Activated T-helper 17 cell treated with anti-CD3 and anti-CD28 coated beads, Interleukin-2, amount 50 U/mL, for 72 hours (primary cell): ENCODE data around the gene SERPINH1. TPM values are rescaled to one million over a fixed set of nuclear protein-coding genes. Genes with fewer than 3 reads are reported as not detected.

Experiments used
- ATAC-seq: fragments of 150-1000 bp; cut with Tn5 transposase; replicated peaks from 2 replicates; pipeline ENCODE4 v1.10.0; 2021; ENCODE audit warnings: mild to moderate bottlenecking, moderate library complexity
- H3K27ac Mint-ChIP-seq: one replicate; pipeline ENCODE4 v1.8.0; 2022; ENCODE audit warnings: mixed read lengths
- H3K27me3 Mint-ChIP-seq: one replicate; pipeline ENCODE4 v1.8.0; 2022; ENCODE audit warnings: mixed read lengths
- H3K36me3 Mint-ChIP-seq: one replicate; pipeline ENCODE4 v1.8.0; 2022; ENCODE audit warnings: low read depth, mild to moderate bottlenecking, mixed read lengths
- H3K4me1 Mint-ChIP-seq: one replicate; pipeline ENCODE4 v1.8.0; 2022; ENCODE audit warnings: mixed read lengths
- H3K4me3 Mint-ChIP-seq: one replicate; pipeline ENCODE4 v1.8.0; 2022; ENCODE audit warnings: mild to moderate bottlenecking, mixed read lengths
- H3K9me3 Mint-ChIP-seq: one replicate; pipeline ENCODE4 v1.8.0; 2022; ENCODE audit warnings: mixed read lengths
- total RNA-seq, 2 donors: library from RNA; stranded (reverse); gene quantifications; one replicate each; pipeline ENCODE4 v1.2.3, GENCODE V29; 2022

SERPINH1 gene
- total RNA-seq, 2 donors from 2014 or later = 8.8 to 10.2 TPM

DNA sequence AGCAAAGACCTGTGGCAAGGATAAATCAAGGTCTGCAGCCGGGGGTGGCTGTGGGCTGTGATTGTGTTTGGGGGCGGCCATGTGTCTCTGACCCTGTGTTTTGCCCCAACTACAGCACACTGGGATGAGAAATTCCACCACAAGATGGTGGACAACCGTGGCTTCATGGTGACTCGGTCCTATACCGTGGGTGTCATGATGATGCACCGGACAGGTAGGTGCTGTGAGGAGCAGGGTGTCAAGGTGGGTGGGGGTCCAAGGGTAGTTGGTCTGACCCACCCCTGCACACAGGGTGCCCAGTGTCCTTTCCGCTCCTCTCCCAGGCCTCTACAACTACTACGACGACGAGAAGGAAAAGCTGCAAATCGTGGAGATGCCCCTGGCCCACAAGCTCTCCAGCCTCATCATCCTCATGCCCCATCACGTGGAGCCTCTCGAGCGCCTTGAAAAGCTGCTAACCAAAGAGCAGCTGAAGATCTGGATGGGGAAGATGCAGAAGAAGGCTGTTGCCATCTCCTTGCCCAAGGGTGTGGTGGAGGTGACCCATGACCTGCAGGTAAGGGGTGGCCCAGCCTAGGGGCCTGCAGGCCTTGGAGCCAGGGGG is 6.7 kb downstream of the SERPINH1 start:
- Mint-ChIP-seq H3K4me3 (no peak overlapping the region), H3K9me3 (no peaks in the 10 kb centered on the region), H3K36me3 (peaks cover 48% of the 10 kb centered on the region), H3K27me3 (no peaks in the 10 kb centered on the region), H3K4me1 (no peaks in the 10 kb centered on the region), H3K27ac (no peak overlapping the region)
- no peak for ATAC-seq

DNA sequence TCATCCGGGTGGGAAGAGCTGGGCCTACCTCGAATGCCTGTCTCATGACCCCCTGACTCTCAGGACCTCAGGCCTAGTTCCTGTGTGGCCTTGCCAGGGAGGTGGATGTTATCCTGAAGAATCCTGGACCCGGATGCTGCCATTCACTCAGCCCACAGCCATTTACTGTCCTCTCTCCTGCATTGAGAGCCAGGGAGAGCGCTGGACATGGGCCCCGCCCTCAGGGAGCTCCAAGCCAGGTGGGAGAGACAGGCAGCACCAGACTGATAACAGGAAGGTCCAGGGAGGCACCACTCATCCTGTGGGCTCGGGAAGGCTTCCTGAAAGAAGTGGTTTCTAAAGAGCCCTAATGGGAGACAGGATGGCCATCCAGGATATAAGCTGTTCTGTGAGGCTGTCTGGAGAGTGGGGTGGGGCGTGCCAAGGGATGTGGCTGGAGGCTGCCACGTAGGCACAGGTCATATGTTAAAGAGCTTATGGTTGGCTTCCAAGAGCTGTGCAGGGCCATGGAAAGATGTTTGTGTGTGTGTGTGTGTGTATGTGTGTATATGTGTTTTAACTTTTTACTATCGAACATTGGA is 8.6 kb downstream of the SERPINH1 start:
- Mint-ChIP-seq H3K27me3 (no peaks in the 10 kb centered on the region), H3K27ac (no peak overlapping the region), H3K4me1 (no peaks in the 10 kb centered on the region), H3K36me3 (peaks cover 48% of the 10 kb centered on the region), H3K4me3 (no peak overlapping the region), H3K9me3 (no peaks in the 10 kb centered on the region)
- ATAC-seq = no peak

DNA sequence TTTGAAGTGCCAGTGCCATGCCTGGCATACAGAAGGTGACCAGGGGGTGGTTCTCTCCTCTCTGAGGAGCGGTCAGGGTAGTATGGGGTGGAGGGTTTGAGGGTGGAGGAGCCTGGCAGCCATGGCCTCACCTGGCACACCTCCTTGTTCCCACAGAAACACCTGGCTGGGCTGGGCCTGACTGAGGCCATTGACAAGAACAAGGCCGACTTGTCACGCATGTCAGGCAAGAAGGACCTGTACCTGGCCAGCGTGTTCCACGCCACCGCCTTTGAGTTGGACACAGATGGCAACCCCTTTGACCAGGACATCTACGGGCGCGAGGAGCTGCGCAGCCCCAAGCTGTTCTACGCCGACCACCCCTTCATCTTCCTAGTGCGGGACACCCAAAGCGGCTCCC is 9.6 kb downstream of the SERPINH1 start:
- no peak overlapping the region for H3K27ac Mint-ChIP-seq
- H3K4me1 Mint-ChIP-seq = no peaks in the 10 kb centered on the region

DNA sequence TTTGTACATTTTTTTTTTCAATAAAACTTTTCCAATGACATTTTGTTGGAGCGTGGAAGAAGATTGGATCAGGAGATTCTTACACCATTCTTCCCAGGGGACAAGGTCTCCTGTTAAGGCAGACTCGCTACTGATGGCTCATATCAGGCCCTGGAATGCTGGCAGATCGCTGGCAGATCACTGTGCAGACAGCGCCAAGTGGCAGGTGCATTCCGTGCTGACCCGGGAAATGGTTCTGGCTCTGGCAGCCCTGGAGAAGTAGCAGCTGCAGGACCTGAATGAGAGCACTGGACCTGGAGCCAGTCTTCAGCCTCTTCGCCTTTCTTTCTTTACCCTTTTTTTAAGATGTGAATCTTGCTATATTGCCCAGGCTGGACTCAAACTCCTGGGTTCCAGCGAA is 10.7 kb downstream of the SERPINH1 start:
- Mint-ChIP-seq H3K9me3 (no peaks in the 10 kb centered on the region), H3K36me3 (peaks cover 46% of the 10 kb centered on the region), H3K27me3 (no peaks in the 10 kb centered on the region), H3K4me3 (no peak overlapping the region), H3K4me1 (no peaks in the 10 kb centered on the region), H3K27ac (no peak overlapping the region)
- no peak for ATAC-seq

More for the DNA sequence above, 9.6 kb downstream of the SERPINH1 start:
- Mint-ChIP-seq H3K27me3 (no peaks in the 10 kb centered on the region), H3K36me3 (peaks cover 48% of the 10 kb centered on the region), H3K4me3 (no peak overlapping the region), H3K9me3 (no peaks in the 10 kb centered on the region)
- ATAC-seq = no peak

- Mint-ChIP-seq H3K4me1 (no peaks in the 10 kb centered on the region), H3K9me3 (no peaks in the 10 kb centered on the region), H3K36me3 (peaks cover 27% of the 10 kb centered on the region), H3K27me3 (no peaks in the 10 kb centered on the region), H3K27ac (no peak overlapping the region), H3K4me3 (no peak overlapping the region)
- ATAC-seq = no peak
Measured at GRCh38 chr11:75574698-75575602, 12.9 kb downstream of the SERPINH1 start.

GRCh38 chr11:75576017-75576416 is 14.0 kb downstream of the SERPINH1 start:
- Mint-ChIP-seq H3K9me3 (no peaks in the 10 kb centered on the region), H3K4me1 (no peaks in the 10 kb centered on the region), H3K27me3 (no peaks in the 10 kb centered on the region), H3K27ac (no peak overlapping the region), H3K36me3 (peaks cover 18% of the 10 kb centered on the region), H3K4me3 (no peak overlapping the region)
- no peak for ATAC-seq

GRCh38 chr11:75576499-75576918 is 14.5 kb downstream of the SERPINH1 start:
- H3K36me3 Mint-ChIP-seq = peaks cover 14% of the 10 kb centered on the region
- H3K9me3 Mint-ChIP-seq = no peaks in the 10 kb centered on the region
- no peak for ATAC-seq
- H3K27ac Mint-ChIP-seq = no peak overlapping the region
- H3K4me3 Mint-ChIP-seq = no peak overlapping the region
- H3K27me3 Mint-ChIP-seq = no peaks in the 10 kb centered on the region
- no peaks in the 10 kb centered on the region for H3K4me1 Mint-ChIP-seq

DNA sequence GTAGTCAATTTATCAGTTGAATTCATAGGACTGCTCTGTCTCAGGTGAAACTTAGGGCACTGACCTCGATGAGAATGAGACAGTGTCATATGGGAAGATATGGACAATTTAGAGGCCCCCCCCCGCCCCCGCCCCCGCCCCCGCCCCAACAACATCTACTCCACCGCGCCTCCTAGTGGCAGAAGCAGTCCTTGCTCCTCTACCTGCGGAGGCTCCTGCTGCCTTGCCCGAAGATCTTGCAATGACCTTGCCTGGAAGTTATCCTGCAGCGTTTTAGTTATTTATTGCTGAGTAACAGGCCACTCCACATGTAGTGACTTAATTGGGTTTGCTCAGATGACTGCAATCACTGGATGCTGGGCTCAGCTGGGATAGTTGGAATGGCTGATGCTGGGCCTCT is 15.2 kb downstream of the SERPINH1 start:
- Mint-ChIP-seq H3K27me3 (no peaks in the 10 kb centered on the region), H3K4me3 (no peak overlapping the region), H3K36me3 (peaks cover 7% of the 10 kb centered on the region), H3K4me1 (no peaks in the 10 kb centered on the region), H3K9me3 (no peaks in the 10 kb centered on the region), H3K27ac (no peak overlapping the region)
- no peak for ATAC-seq

GRCh38 chr11:75578977-75579376 is 16.9 kb downstream of the SERPINH1 start:
- H3K9me3 Mint-ChIP-seq = no peaks in the 10 kb centered on the region
- H3K4me1 Mint-ChIP-seq = peaks cover 6% of the 10 kb centered on the region
- ATAC-seq = no peak
- no peaks in the 10 kb centered on the region for H3K27me3 Mint-ChIP-seq
- H3K27ac Mint-ChIP-seq = no peak overlapping the region
- no peaks in the 10 kb centered on the region for H3K36me3 Mint-ChIP-seq
- no peak overlapping the region for H3K4me3 Mint-ChIP-seq

DNA sequence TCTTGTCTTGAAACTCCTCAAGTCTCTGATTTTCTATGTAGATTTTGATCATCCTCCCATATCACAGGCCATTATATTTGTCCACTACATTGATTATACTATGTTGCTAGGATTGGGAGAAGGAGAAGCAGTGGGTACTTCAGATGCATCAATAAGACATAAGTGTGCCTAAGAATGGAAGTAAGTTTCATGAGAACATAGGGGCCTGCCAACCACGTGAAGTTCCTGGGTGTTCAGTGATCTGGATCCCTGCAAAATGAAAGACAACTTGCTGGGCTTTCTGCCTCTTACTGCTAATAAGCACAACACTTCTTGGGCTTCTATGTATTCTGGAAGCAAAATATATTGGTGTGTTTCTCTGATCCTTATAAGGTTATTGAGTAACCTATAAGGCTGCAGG is 17.8 kb downstream of the SERPINH1 start:
- no peak for ATAC-seq

DNA sequence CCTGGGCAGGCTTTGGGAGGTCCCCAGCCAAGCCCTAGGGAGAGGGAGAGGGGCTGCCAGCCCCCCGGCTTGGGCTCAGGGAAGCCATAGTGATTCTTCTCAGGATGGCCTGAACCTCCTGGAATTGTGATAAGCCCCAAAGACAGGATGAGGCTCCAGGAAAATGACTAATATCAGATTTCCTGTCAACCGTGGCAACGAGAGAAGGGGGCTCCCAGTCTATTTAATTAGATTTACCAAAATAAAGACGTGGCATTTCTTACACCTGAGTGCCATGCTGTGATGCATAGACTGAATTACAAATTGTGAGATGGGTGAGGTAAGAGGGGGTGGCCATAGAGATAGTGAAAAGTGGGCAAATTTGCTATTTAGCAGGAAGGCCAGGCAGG is 20.4 kb downstream of the SERPINH1 start:
- Mint-ChIP-seq H3K9me3 (no peaks in the 10 kb centered on the region), H3K4me3 (peak overlapping the region; percentile 81), H3K4me1 (peaks cover 6% of the 10 kb centered on the region), H3K27ac (peak overlapping the region; percentile 77), H3K27me3 (no peaks in the 10 kb centered on the region), H3K36me3 (no peaks in the 10 kb centered on the region)
- ATAC-seq = peak; percentile 20

More for the DNA sequence above, 17.8 kb downstream of the SERPINH1 start:
- H3K4me1 Mint-ChIP-seq = peaks cover 6% of the 10 kb centered on the region
- no peaks in the 10 kb centered on the region for H3K27me3 Mint-ChIP-seq
- no peaks in the 10 kb centered on the region for H3K9me3 Mint-ChIP-seq
- H3K4me3 Mint-ChIP-seq = no peak overlapping the region
- H3K36me3 Mint-ChIP-seq = no peaks in the 10 kb centered on the region
- no peak overlapping the region for H3K27ac Mint-ChIP-seq

GRCh38 chr11:75582895-75583717 is 21.1 kb downstream of the SERPINH1 start:
- Mint-ChIP-seq H3K4me1 (peaks cover 6% of the 10 kb centered on the region), H3K4me3 (peak overlapping the region; percentile 81), H3K9me3 (no peaks in the 10 kb centered on the region), H3K27ac (peak overlapping the region; percentile 77), H3K36me3 (no peaks in the 10 kb centered on the region), H3K27me3 (no peaks in the 10 kb centered on the region)
- peak; percentile 94 for ATAC-seq

GRCh38 chr11:75583718-75584658 is 21.9 kb downstream of the SERPINH1 start:
- Mint-ChIP-seq H3K36me3 (no peaks in the 10 kb centered on the region), H3K4me3 (peak overlapping the region; percentile 68), H3K9me3 (no peaks in the 10 kb centered on the region), H3K4me1 (peaks cover 6% of the 10 kb centered on the region), H3K27ac (peak overlapping the region; percentile 79), H3K27me3 (no peaks in the 10 kb centered on the region)
- peak; percentile 4 for ATAC-seq
